K562 (cell line): ENCODE data around the gene DHODH. TPM values are rescaled to one million over a fixed set of nuclear protein-coding genes. Genes with fewer than 3 reads are reported as not detected.

Experiments used
- ATAC-seq: fragments of 200-7000 bp; cut with Tn5 transposase; 3 replicates; pipeline ENCODE4 v1.9.1; 2020; ENCODE audit warnings: moderate library complexity
- BruUV-seq: library from RNA; stranded (reverse); fragments of 400-500 nt; replicated peaks from 2 replicates; lab custom pipeline; 2021; lab: Mats Ljungman, UMichigan
- CTCF ChIA-PET: fragments of 300-600 bp; formaldehyde crosslinking; extraction: SDS; loops from one replicate; lab custom pipeline; 2021; ENCODE audit warnings: low intra/inter-chr PET ratio; lab: Yijun Ruan, JAX
- POLR2A ChIA-PET: fragments of 300-600, 350-650 bp; sonication (Branson Sonifier 250); formaldehyde crosslinking; extraction: SDS; loops from one replicate; lab custom pipeline; 2021; ENCODE audit warnings: antibody characterized with exemption, inconsistent platforms; lab: Yijun Ruan, JAX
- DNase-seq, 4 experiments: peaks; one replicate each; pipeline versions ENCODE4 v3.0.0 to v3.0.0-alpha.2; 2011 to 2018; ENCODE audit warnings: low spot score in 3 of 4, mixed read lengths in 3 of 4; ENCODE audit errors: extremely low read depth in 1 of 4
- FAIRE-seq: peaks from 2 replicates; lab custom pipeline; 2011; peaks lifted over from hg19 to GRCh38; lab: Jason Lieb, UNC
- H2AFZ ChIP-seq: 2 replicates; pipeline ENCODE4 v1.6.0; 2011; ENCODE audit warnings: low read depth, low read length, control low read depth, inconsistent platforms
- H3K27ac ChIP-seq: fragments of 200-600 bp; 3 replicates; pipeline ENCODE4 v1.8.0; 2011; ENCODE audit warnings: low read depth, mild to moderate bottlenecking, control low read depth, inconsistent platforms, low read length, moderate library complexity, mixed read lengths; ENCODE audit errors: extremely low read depth
- H3K27me3 ChIP-seq, 2 experiments: fragments of 300-600 bp in 1 of 2; 2 replicates in 1 of 2; 3 replicates in 1 of 2; pipeline versions ENCODE4 v1.6.0 to v1.8.0; 2011; ENCODE audit warnings: inconsistent platforms in 2 of 2, low read length in 2 of 2, mild to moderate bottlenecking in 1 of 2, mixed read lengths in 1 of 2, moderate library complexity in 1 of 2; ENCODE audit not compliant: control insufficient read depth in 2 of 2, insufficient read depth in 2 of 2
- H3K36me3 ChIP-seq: fragments of 300-600 bp; 3 replicates; pipeline ENCODE4 v1.8.0; 2011; ENCODE audit warnings: mild to moderate bottlenecking, low read length, inconsistent platforms; ENCODE audit not compliant: control insufficient read depth, insufficient read depth
- H3K4me1 ChIP-seq, 2 experiments: fragments of 200-600 bp in 1 of 2; replicated peaks in 1 of 2; 2 replicates in 1 of 2; 3 replicates in 1 of 2; pipeline versions ENCODE4 v1.5.1 to v1.8.0; 2011; ENCODE audit warnings: inconsistent platforms in 2 of 2, low read length in 2 of 2, mild to moderate bottlenecking in 1 of 2, mixed read lengths in 1 of 2, moderate library complexity in 1 of 2; ENCODE audit not compliant: control insufficient read depth in 2 of 2, insufficient read depth in 2 of 2
- H3K4me2 ChIP-seq: 2 replicates; pipeline ENCODE4 v1.6.1; 2011; ENCODE audit warnings: low read length, control low read depth, inconsistent platforms, mixed read lengths; ENCODE audit not compliant: insufficient read depth
- H3K4me3 ChIP-seq: fragments of 200-600 bp; sonication (generic), shearing (Covaris generic); 2 replicates; pipeline ENCODE4 v1.5.1; 2016; ENCODE audit warnings: control low read depth, inconsistent platforms
- H3K79me2 ChIP-seq: fragments of 200-600 bp; 3 replicates; pipeline ENCODE4 v1.8.0; 2011; ENCODE audit warnings: low read length, inconsistent platforms; ENCODE audit not compliant: control insufficient read depth, insufficient read depth
- H3K9ac ChIP-seq, 2 experiments: 2 replicates each; pipeline versions ENCODE4 v1.6.0 to v1.6.1; 2011; ENCODE audit warnings: low read depth in 2 of 2, low read length in 2 of 2, control low read depth in 1 of 2, inconsistent platforms in 1 of 2, mild to moderate bottlenecking in 1 of 2, mixed read lengths in 1 of 2; ENCODE audit not compliant: insufficient read depth in 1 of 2
- H3K9me1 ChIP-seq: one replicate; pipeline ENCODE4 v1.6.0; 2011; ENCODE audit warnings: inconsistent platforms, mild to moderate bottlenecking, low read length, moderate library complexity; ENCODE audit not compliant: control insufficient read depth, insufficient read depth
- H3K9me3 ChIP-seq: replicated peaks from 2 replicates; pipeline ENCODE4 v1.5.1; 2011; ENCODE audit warnings: low read depth, low read length, inconsistent platforms; ENCODE audit not compliant: control insufficient read depth, insufficient read depth
- H4K20me1 ChIP-seq: replicated peaks from 2 replicates; pipeline ENCODE4 v1.6.1; 2011; ENCODE audit warnings: low read length, inconsistent platforms, mixed read lengths; ENCODE audit not compliant: control insufficient read depth, insufficient read depth
- ERF ChIP-seq: fragments of 450-650 bp; formaldehyde crosslinking; IDR thresholded peaks from 2 replicates; pipeline ENCODE4 v1.4.0; 2020; ENCODE audit warnings: mild to moderate bottlenecking, mixed read lengths
- FOXP4 ChIP-seq: sonication (generic); formaldehyde crosslinking; IDR thresholded peaks from 2 replicates; pipeline ENCODE4 v1.8.0; 2022; ENCODE audit warnings: mild to moderate bottlenecking, missing genetic modification reagents, borderline replicate concordance
- HMGXB4 ChIP-seq: sonication (generic); formaldehyde crosslinking; IDR thresholded peaks from 2 replicates; pipeline ENCODE4 v1.8.1; 2023; ENCODE audit warnings: mild to moderate bottlenecking, missing genetic modification reagents
- KDM4B ChIP-seq, 2 experiments: fragments of 450-650 bp in 1 of 2; sonication (generic) in 1 of 2; IDR thresholded peaks; 2 replicates each; pipeline ENCODE4 v1.6.1; 2016 to 2017; ENCODE audit warnings: borderline replicate concordance in 2 of 2, antibody characterized with exemption in 1 of 2, low read depth in 1 of 2, mild to moderate bottlenecking in 1 of 2
- KHSRP ChIP-seq: fragments of 450-650 bp; IDR thresholded peaks from 2 replicates; pipeline ENCODE4 v1.6.1; 2017
- MAZ ChIP-seq, 2 experiments: fragments of 450-650 bp in 1 of 2; sonication (generic) in 1 of 2; formaldehyde crosslinking; IDR thresholded peaks in 1 of 2; conservative IDR thresholded peaks in 1 of 2; 2 replicates each; pipeline versions ENCODE4 v1.4.0 to v1.5.0; 2020; ENCODE audit warnings: mild to moderate bottlenecking in 1 of 2, missing genetic modification reagents in 1 of 2
- NR2F6 ChIP-seq: fragments of 450-650 bp; formaldehyde crosslinking; IDR thresholded peaks from 2 replicates; pipeline ENCODE4 v1.4.0; 2020; ENCODE audit warnings: mild to moderate bottlenecking
- PHB2 ChIP-seq: fragments of 450-650 bp; IDR thresholded peaks from 2 replicates; pipeline ENCODE4 v1.6.1; 2017; ENCODE audit warnings: low read depth
- PURB ChIP-seq: sonication (generic); formaldehyde crosslinking; IDR thresholded peaks from 2 replicates; pipeline ENCODE4 v1.9.0; 2021; ENCODE audit warnings: low read depth, mild to moderate bottlenecking, missing genetic modification reagents
- TBP ChIP-seq: optimal IDR thresholded peaks from 2 replicates; pipeline ENCODE3; 2011; ENCODE audit warnings: low read depth, low read length, improper control_type of control experiment
- TEAD1 ChIP-seq, 2 experiments: fragments of 450-650 bp in 1 of 2; sonication (generic) in 1 of 2; formaldehyde crosslinking; IDR thresholded peaks; 2 replicates each; pipeline versions ENCODE4 v1.4.0 to v1.8.0; 2020 to 2022; ENCODE audit warnings: mild to moderate bottlenecking in 2 of 2, missing genetic modification reagents in 1 of 2
- ZBTB49 ChIP-seq: sonication (generic); formaldehyde crosslinking; IDR thresholded peaks from 2 replicates; pipeline ENCODE4 v1.8.0; 2022; ENCODE audit warnings: missing genetic modification reagents, mild to moderate bottlenecking, borderline replicate concordance
- WGBS: fragments of 100-300 bp; shearing (Covaris generic); methylation state at CpG from one replicate; pipeline ENCODE4 v1.1.6; 2016; ENCODE audit warnings: low coverage, mixed read lengths; ENCODE audit not compliant: insufficient coverage; ENCODE audit errors: missing lambda C conversion rate; 5-methylcytosine and 5-hydroxymethylcytosine counted together
- in situ Hi-C: fragments of 300-500 bp; cut with MboI; formaldehyde crosslinking; loops from 4 replicates; pipeline ENCODE4 v1.15.0; 2018; ENCODE audit warnings: inconsistent platforms, mixed read lengths
- intact Hi-C: fragments of 100-400 bp; cut with micrococcal nuclease; formaldehyde crosslinking; loops from 2 replicates; pipeline ENCODE4 v1.14.2; 2022
- polyA plus RNA-seq, 8 experiments: library from polyadenylated mRNA; depleted of rRNA in 4 of 8; stranded (reverse) in 5 of 8; unstranded in 3 of 8; fragments of >200 nt; fragmentation: Nextera tagmentation in 2 of 8; fragmentation: Illumina TruSeq in 1 of 8; extraction: Ambion mirVana in 2 of 8; extraction: Trizol in 1 of 8; gene quantifications; 2 replicates each; pipeline versions ENCODE4 v1.2.1 to v1.2.3, GENCODE V29; 2011 to 2014; ENCODE audit warnings: inconsistent platforms in 1 of 8, missing spikeins in 1 of 8
- total RNA-seq, 7 experiments: library from RNA; depleted of rRNA in 6 of 7; stranded (reverse); fragments of >200 nt in 6 of 7; fragmentation: Illumina TruSeq in 2 of 7; extraction: Trizol in 2 of 7; gene quantifications; 2 replicates each; pipeline versions ENCODE4 v1.2.1 to v1.2.3, GENCODE V29; 2011 to 2021; ENCODE audit warnings: low replicate concordance in 1 of 7
- TF ChIP-seq, protein P1 (sequence below): fragments of 450-650 bp; IDR thresholded peaks from 2 replicates; pipeline ENCODE4 v1.6.1; 2018; ENCODE audit not compliant: partially characterized antibody

The DHODH gene
- total and polyA plus RNA-seq, 9 of the 15 experiments (the other 6 are each of a cell fraction or from before 2014, with no cell fraction given): 4.3 to 19.9 (median 12.7) TPM

- H2AFZ ChIP-seq: no peak overlapping the region
- no peak overlapping the region for H3K4me3 ChIP-seq
- 46% methylated on average over 1 of the region's 1 CpG for WGBS
- H3K27ac ChIP-seq: no peak overlapping the region
- no peaks in the 10 kb centered on the region for H3K79me2 ChIP-seq
- H3K4me2 ChIP-seq: no peak overlapping the region
- H3K4me1 ChIP-seq: no peaks in the 10 kb centered on the region; a peak in 2 of 5 replicates
- H3K9me1 ChIP-seq: no peaks in the 10 kb centered on the region
- H3K27me3 ChIP-seq: no peaks in the 10 kb centered on the region; a peak in 2 of 5 replicates
- DNase-seq (no peak), ATAC-seq (no peak), FAIRE-seq (no peak)
- ChIA-PET POLR2A (no interaction called here), CTCF (no interaction called here)
- no peak overlapping the region for H3K9ac ChIP-seq
- no TSS peak for BruUV-seq
- H3K36me3 ChIP-seq: no peaks in the 10 kb centered on the region
- in situ Hi-C loops: no loop called here
- no peaks in the 10 kb centered on the region for H4K20me1 ChIP-seq
- no peaks in the 10 kb centered on the region for H3K9me3 ChIP-seq
- intact Hi-C loops: no loop called here
- TF ChIP-seq MAZ (CRISPR knock-in tag; conservative IDR thresholded peaks at IDR 0.05 in 1 of 2, IDR thresholded peaks at IDR 0.05 in 1 of 2) (no peak), TEAD1 (CRISPR knock-in tag; IDR thresholded peaks at IDR 0.05) (no peak), KDM4B (IDR thresholded peaks at IDR 0.05; ENCODE audit: borderline replicate concordance in 2 of 2, low read depth in 1 of 2) (no peak), ZBTB49 (CRISPR knock-in tag) (no peak), KHSRP (no peak), NR2F6 (no peak), HMGXB4 (no peak), PHB2 (no peak), PURB (CRISPR knock-in tag) (no peak), ERF (no peak), TBP (no peak), FOXP4 (no peak)
- TF ChIP-seq, protein P1, sequence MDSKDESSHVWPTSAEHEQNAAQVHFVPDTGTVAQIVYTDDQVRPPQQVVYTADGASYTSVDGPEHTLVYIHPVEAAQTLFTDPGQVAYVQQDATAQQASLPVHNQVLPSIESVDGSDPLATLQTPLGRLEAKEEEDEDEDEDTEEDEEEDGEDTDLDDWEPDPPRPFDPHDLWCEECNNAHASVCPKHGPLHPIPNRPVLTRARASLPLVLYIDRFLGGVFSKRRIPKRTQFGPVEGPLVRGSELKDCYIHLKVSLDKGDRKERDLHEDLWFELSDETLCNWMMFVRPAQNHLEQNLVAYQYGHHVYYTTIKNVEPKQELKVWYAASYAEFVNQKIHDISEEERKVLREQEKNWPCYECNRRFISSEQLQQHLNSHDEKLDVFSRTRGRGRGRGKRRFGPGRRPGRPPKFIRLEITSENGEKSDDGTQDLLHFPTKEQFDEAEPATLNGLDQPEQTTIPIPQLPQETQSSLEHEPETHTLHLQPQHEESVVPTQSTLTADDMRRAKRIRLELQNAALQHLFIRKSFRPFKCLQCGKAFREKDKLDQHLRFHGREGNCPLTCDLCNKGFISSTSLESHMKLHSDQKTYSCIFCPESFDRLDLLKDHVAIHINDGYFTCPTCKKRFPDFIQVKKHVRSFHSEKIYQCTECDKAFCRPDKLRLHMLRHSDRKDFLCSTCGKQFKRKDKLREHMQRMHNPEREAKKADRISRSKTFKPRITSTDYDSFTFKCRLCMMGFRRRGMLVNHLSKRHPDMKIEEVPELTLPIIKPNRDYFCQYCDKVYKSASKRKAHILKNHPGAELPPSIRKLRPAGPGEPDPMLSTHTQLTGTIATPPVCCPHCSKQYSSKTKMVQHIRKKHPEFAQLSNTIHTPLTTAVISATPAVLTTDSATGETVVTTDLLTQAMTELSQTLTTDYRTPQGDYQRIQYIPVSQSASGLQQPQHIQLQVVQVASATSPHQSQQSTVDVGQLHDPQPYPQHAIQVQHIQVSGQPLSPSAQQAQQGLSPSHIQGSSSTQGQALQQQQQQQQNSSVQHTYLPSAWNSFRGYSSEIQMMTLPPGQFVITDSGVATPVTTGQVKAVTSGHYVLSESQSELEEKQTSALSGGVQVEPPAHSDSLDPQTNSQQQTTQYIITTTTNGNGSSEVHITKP: no peak
Observed at GRCh38 chr16:72043539-72043938, 35.0 kb downstream of the DHODH start.
